Fibroblast of the conjunctiva (primary cell): Measurements from ENCODE around the gene INTS1.
A peak's percentile ranks its signal among the peaks of the same experiment; 100 is the strongest.

Experiments
- DNase-seq: peaks from one replicate; pipeline ENCODE4 v3.0.0-alpha.2; 2010; ENCODE audit warnings: low read depth

Gene INTS1, protein sequence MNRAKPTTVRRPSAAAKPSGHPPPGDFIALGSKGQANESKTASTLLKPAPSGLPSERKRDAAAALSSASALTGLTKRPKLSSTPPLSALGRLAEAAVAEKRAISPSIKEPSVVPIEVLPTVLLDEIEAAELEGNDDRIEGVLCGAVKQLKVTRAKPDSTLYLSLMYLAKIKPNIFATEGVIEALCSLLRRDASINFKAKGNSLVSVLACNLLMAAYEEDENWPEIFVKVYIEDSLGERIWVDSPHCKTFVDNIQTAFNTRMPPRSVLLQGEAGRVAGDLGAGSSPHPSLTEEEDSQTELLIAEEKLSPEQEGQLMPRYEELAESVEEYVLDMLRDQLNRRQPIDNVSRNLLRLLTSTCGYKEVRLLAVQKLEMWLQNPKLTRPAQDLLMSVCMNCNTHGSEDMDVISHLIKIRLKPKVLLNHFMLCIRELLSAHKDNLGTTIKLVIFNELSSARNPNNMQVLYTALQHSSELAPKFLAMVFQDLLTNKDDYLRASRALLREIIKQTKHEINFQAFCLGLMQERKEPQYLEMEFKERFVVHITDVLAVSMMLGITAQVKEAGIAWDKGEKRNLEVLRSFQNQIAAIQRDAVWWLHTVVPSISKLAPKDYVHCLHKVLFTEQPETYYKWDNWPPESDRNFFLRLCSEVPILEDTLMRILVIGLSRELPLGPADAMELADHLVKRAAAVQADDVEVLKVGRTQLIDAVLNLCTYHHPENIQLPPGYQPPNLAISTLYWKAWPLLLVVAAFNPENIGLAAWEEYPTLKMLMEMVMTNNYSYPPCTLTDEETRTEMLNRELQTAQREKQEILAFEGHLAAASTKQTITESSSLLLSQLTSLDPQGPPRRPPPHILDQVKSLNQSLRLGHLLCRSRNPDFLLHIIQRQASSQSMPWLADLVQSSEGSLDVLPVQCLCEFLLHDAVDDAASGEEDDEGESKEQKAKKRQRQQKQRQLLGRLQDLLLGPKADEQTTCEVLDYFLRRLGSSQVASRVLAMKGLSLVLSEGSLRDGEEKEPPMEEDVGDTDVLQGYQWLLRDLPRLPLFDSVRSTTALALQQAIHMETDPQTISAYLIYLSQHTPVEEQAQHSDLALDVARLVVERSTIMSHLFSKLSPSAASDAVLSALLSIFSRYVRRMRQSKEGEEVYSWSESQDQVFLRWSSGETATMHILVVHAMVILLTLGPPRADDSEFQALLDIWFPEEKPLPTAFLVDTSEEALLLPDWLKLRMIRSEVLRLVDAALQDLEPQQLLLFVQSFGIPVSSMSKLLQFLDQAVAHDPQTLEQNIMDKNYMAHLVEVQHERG (N-terminal part only)

DNA sequence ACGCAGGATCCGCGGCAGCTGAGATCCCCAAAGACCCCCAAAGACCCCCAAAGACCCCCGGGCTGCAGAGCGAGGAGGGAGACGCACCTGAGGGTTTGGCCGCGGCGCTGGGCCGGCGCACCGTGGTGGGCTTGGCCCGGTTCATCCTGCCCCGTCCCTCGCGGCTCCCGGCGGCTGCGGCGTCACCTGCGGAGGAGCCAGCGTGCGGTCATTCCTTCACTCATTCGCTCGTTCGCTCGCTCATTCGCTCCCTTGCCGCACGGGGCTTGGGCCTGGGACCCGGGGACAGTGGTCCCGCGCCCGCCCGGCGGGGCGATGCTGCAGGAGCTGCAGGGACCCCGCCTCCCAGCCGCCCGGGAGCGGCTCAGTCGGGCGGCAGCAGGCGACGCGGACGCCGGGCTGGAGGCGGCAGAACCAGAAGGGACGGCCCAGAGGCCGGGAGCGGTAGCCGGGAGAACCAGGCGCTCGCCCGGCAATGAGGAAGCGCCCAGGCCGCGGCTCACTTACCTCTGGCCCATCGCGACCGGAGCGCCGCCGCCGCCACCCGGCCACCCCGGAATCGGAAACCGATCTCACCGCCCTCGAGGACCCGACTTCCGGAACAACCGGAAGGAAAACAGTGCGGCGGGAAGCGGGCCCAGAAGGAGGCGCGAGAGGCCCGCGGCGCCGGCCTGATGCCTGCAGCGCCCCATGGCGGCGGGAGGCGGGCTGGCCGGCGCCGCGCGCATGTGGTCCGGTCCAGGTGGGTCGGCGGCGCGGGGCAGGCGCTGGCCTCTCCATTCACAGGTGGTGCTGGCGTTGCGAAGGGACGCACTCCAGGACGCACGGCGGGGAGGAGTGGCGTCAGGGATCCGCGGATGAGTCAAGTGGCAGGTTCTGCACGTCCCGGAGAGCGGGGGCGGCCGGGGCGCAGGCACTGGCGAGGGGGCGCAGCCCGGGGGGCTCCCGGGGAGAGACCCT is at the start of gene INTS1:
TSS of gene INTS1 (minus strand) at position 574 of the 960 bp plus-strand sequence. CDS start at position 145, 429 bp downstream.
- DNase-seq = peak; percentile 68

DNA sequence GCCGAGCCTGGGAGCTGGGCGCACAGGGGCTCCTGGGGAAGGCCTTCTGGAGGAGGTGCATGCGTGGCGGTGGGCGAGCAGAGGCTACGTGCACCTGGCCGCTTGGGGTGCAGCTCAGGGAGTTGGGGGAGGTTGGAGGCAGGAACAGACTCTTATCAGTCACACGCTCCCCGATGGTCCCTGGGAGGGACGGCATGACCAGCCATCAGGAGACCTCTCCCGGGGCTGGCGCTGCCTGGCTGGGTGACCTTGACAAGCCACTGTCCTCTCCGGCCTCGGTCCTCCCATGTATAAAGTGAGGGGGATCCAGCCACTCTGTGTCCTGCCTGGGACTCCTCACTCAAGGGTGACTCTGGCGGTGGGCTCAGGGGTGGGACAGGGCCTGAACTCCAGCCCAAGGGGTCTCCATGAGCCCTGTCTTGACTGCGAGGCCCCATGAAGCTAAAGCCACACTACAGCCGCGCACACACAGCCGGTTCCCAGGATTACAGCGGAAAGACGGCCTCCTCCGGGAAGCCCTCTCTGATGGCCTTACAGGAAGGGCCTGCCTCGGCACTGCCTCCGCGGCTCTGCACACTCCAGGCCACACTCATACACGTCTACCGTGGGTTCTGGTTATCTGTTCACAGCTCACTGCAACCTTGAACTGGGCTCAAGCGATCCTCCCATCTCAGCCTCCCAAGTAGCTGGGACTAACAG is 49.5 kb upstream of the INTS1 start:
- no peak for DNase-seq

DNA sequence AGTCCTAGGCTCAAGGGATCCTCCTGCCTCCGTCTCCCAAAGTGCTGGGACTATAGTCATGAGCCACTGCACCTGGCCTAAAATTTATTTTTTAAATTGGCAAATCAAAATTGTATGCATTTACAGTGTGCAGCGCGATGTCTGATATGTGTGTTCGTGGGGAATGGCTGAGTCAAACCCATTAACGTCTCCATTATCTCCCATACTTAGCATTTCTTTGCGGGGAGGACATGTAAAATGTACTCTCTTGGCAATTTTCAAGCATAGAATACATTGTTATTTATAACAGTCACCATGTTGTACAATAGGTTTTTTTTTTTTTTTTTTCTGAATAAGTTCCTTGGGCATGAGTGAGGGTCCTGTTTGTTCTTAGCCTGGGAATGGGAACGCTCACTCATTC is 48.0 kb upstream of the INTS1 start:
- DNase-seq = no peak

DNA sequence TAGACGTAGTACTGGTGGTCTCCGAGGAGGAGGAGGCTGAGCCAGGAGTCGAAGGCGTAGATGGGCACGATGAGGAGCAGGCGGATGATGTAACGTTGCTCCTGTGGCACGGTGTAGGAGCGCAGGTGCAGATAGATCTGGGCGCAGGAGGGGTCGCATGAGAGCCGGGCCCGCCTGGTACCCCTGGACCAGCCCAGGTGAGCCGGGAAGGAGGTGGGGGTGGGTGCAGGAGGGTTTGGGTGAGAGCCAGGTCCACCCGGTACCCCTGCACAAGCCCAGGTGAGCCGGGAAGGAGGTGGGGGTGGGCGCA is 46.6 kb upstream of the INTS1 start:
- DNase-seq = no peak

DNA sequence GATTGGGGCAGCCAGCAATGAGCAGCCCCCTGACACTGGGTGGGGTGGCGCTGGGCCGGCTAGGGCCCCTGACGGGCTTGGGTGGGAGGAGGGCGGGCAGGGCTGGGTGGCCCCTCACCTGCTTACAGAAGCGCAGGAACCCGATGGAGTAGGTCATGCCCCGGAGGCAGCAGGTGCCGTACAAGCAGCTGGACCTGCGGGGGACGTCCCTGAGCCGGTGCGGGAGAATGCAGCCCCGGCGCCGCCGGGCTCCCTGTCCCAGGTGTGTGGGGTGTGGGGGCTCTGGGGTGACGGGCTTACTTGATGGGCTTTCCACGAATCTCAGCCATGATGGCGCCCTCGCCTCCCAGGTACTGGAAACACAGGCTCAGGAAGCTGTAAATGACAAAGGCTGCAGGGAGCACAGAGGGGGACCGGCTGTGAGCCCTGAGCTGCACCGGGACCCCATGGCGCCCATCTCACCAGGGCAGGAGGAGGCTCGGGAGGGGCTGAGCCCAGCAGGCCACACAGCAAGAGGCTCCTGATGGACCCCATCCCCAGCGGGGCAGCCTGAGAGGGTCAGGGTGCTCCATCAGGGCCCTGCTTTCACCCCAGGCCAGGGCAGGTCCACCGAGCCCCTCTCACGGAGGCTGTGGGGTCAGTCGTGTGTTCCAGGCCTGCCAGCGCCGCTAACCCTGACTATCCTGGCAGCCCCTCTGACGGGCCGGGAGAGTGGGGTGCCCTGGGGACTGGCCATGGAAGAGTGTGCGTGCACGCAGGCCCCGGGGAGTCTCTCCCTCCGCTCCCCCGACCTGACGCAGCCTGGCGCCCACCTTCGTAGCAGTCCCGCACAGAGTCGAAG is 46.0 kb upstream of the INTS1 start:
- DNase-seq = no peak

DNA sequence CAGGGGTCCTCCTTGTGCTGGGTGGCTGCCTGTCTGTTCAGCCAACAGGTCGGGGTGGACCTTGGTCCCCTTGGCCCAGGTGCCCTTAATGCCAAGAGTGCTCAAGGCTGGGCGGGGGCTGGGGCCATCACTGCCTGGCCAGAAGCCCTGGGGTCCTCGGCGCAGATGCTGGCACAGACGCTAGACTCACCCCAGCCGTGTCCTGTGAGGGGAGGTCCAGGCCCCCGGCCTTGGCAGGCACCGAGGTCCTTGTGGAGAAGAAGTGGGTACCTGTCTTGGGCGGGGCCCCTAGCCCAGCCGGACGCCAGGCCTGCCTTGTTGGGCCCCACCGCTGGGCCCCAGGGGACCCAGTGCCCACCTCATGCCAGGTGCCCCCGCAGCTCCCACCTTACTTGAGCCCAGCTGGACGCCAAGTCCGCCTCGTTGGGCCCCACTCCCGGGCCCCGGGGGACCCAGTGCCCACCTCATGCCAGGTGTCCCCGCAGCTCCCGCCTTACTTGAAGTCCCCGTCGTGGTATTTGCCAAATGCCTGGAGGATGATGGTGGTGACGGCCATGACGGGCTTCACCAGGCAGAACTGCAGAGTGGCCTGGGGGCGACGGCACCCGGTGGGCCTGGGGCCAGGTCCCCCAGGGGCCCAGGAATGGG is 45.3 kb upstream of the INTS1 start:
- no peak for DNase-seq

DNA sequence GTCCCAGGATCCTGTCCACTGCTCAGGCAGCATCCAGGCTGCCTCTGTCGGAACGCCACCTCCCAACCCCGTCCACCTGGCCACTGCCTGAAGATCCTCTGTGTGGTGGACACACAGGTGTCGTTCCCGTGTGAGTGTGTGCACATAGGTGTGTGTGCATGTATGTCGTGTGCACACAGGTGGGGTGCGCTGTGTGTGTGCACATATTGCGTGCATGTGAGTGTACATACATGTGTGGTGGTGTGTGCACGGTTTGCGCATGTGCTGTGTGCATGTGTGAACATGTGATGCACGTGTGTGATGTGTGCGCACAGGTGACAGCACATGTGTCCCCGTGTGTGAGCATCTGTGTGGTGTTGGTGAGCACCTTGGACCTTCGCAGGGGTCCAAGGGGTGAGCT is 44.8 kb upstream of the INTS1 start:
- no peak for DNase-seq

DNA sequence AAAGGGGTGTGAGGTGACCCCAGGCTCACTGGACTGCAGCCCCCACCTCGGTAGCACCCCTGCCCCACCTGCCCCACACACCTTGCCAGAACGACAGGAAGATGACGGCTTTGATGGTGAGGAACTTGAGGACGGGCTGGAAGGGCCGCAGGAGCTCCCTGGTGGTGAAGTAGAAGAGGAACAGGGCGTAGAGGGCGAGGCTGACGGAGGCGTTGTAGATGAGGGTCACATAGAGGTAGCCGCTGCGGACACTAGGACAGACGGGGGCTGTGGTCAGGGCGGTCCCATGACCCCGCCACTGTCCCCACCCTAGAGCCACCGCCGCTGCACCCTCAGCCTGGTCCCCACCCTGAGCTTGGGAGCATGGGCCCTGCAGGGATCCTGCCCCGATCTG is 44.2 kb upstream of the INTS1 start:
- DNase-seq = no peak

DNA sequence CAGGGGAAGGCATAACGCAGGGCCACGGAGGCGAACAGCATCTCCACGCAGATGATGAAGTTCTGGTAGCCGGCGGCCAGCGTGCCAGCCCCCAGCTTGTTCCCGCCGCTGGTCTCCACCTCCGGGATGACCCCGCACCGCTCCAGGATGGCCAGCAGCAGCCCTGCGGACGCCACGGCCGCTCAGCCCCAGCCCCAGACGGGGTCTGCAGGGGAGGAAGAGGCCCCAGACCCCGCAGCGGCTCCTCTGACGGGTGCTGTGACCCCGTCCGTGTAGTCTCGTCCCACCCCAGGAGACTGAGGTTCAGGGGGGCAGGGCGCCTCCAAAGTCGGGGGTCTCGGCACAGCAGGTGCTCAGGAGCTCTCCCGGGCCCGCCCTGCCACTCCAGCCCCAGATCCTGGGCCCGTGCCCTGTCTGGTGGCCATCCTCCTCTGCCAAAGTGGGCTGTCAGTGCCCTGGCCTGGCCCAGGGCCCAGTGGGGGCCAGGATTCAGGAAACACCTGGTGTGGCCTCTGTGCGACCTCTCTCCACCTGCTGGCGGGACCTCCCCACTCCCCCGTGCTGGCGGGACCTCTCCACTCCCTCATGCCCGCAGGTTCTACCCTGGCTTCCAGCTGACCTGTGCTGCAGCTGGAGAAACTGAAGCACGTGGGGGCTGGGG is 43.7 kb upstream of the INTS1 start:
- DNase-seq = no peak

DNA sequence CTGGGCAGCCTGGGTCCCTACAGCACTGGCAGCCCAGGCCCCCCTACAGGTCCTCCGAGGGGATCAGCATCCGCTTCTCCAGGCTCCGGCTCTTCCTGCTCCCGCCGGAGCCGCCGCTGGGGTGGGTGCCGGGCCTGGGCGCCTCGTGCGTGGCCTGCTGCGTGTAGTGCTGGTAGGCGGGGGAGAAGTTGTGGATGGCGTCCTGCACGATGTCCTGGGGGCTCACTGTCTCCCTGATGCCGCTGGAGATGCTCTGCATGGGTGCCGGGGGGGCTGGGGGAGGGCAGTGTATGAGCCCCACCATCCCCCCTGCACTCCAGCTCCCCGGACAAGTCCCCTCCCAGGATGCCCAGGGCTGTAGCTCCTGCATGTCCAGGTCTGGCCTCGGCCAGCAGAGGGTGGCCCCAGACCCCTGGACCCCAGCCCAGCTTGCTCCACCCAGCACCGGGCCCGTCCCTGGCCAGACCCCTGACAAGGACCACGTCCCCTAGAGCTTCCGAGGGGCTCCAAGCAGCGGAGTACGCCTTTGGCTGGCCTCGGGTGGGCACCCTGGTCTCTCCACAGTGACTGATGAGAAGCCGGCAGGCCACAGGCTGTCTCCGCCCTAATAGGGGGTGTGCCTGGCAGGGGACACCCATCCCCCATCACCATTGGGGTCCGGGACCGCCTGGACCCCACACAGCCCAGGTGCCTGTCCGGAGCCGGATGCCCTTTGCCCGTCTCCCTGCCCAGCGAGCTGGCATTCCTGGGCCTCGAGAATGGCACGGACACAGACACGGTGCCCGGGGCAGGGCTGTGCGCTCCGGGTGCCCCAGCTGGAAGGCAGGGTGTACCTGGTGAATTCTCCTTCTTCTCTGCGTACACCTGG is 43.0 kb upstream of the INTS1 start:
- no peak for DNase-seq

DNA sequence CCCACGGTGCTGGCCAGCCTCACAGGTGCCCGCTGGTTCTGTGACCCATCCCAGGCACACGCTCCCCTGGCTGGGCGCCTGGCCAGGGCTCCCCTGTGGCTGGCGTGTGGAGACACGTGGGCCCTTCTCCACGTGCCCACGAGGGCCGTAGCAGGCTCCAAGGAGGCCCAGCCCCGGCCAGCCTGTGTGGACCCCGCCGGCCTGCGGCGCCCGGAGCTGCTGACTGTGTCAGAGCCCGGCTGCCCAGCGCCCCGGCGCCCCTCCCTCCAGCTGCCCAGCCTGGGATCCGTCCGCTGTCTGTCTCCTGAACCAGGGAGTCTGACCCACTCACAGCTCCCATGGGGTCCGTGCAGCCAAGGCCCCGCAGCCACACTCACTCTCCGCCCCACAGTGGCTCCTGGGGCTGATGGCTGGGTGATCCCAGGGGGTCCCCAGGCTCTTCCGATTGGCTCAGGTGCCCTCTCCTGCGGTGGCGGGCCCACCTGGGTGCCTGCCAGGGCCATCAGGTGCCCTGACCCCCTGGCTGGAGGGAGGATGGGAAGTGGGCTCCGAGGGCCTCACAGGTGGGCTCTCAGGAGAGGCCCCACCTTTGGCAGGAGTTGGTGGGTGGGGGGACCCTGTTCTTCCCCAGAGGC is 42.2 kb upstream of the INTS1 start:
- DNase-seq = no peak

DNA sequence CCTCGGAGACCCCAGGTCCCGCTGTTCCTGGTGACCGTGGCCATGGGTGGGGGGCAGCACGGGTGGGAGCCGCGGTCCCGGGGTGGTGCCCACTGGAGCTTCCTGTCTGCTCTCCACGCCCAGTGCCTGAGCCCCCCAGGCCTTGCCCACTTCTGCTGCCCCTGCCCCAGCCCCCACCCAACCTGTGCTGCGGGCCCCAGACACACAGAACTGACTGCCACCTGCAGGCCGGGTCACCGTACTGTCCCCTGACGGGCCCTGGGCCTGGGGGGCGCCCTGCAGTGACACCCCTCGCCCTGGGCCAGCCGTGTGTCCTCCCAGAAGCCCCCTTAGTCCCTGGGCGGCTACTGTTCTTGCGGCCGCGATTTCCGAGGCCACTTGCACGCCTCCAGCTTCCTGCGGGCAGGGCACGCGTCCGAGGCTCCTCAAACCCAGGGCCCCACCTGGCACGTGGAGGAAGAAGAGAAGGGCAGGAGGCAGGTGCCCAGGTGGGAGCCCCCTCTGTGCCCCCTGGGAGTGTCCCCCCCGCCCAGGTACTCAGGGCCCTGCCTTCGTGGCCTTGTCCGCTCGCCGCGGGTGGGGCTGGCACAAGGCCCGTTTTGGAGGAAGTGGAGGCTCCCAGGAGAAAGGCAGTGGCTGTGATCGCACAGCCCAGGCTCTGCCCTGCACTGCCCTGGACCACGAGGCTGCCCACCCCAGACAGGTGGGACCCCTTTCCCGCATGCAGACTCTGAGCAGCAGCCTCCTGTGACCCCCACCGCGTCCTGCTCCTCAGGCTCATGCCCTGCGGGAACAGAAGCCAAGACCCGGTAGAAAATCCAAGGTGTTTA is 41.4 kb upstream of the INTS1 start:
- no peak for DNase-seq

DNA sequence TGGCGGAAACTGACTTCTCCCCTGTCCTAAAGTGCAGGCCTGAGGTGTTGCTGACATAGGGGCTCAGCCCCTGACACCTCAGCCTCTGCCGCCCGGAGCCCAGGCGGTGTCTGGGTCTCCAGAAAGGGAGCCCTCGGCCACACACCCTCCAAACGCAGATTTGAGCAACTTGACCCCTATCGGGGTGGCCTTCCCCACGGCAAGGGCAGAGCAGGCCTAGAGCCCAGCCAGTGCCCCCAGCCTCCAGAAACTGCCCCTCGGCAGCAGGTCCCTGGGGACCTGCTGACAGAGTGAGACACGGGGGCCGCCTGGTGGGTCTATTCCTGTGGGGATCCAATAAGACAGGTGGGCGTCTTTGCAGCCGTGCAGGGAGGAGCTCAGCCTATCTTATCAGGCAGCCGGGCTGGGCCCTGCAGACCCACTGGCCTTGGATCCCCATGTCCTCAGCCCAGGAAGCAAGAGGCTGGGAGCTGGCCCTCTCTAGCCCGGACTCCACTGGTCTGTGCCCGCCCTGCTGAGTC is 40.8 kb upstream of the INTS1 start:
- DNase-seq = no peak

DNA sequence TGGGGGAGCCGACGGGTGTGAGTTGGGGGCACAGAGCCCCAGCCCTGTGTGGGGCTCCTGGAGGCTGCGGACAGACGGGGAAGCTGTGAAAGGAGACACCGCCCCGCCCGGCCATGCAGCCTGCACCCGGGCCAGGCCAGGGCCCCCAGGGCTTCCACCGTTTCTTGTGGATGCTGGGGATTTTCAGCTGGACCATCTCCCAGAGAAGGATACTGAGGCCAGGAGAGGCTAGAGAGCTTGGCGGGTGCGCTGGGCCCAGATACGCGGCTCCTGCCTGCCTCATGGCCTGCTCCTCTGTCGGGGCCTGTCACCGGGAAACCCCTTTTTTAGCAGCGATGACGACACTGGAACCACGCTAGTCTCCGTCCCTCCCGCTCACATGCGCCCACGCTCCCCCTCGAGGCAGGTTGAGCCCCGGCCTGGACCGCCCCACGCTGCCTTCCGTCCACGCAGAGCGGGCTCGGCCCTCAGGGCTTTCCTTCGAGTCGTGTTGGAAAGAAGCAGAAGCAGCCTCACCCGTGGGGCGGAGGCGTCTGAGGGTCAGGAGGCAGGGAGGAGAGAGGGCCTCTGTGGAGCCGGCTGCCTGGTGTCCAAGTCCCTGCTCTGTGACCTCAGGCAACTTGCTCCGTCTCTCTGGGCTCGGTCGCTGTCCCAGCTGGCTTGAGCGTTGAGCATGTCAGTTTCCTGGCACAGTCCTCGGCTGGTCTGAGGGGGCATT is 40.1 kb upstream of the INTS1 start:
- DNase-seq = no peak

DNA sequence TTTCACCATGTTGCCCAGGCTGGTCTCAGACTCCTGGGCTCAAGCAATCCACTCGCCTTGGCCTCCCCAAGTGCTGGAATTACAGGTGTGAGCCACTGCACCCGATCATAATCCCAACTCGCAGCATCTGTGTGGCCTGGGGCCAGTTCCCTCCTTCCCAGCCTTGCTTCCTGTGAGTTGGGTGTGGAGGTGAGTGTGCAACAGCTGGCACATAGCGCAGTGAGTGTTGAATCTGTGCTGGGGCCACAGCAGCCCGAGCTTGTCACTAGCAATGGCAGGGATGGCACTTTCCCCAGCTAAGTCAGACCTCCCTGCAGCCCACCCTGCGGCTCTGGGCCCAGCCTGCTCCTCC is 39.6 kb upstream of the INTS1 start:
- DNase-seq = no peak
